ENCODE results near the gene RNU6-8. TPM values are rescaled to one million over a fixed set of nuclear protein-coding genes. Genes with fewer than 3 reads are reported as not detected.

The RNU6-8 gene
- polyA plus RNA-seq, 1 of the 3 experiments (the other 2 are of a cell fraction), result not detected

- TF ChIP-seq IRF3 (IDR thresholded peaks at IDR 0.05; ENCODE audit: low read depth, low read length), result no peak
- no peak for TF ChIP-seq SMC3 (IDR thresholded peaks at IDR 0.05; ENCODE audit: low read depth, low read length)
- TF ChIP-seq EZH2phosphoT487 (IDR thresholded peaks at IDR 0.05; ENCODE audit: borderline replicate concordance, low read depth), result no peak
- TF ChIP-seq SIN3A (IDR thresholded peaks at IDR 0.05; ENCODE audit: borderline replicate concordance, low read depth, low read length), result no peak
- no peak for TF ChIP-seq TCF12 (IDR thresholded peaks at IDR 0.05)
These were observed 29.4 kb upstream of the RNU6-8 start (continued) for GRCh38 chr14:32232481-32232880.

DNA sequence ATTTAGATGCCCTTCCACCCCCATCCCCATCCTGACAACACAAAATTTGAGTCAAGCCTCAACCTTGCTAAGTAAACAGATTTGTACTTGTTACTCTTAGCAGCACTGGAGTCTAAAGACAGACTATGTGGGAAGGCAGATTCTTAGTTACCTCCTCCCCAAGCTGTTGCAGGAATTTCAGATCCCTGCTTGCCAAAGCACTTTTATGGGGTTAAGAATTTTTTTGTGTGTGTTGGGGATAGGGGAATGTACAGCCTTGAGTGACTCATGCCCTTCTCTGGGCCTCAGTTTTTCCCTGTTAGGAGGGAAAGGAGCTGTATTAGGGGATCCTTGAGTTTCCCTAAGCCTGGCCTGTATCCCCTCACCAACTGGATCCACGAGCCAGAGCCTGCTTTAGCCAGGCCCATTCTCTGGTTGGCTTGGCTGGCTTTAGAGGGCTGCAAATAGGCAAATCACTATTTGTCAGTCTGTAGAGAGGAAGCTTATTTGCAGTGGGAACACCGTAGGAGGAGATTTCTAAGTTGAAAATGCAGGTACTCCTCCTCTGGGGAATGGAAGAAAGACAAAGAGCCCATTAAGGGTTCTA lies 27.7 kb upstream of the RNU6-8 start:
- ChIA-PET POLR2A (no interaction called here), CTCF (interaction anchor here (1.0 to 1.5 kb wide), 3 partner anchors 12 to 720 kb away, joined by 3 to 6 read pairs (median 3); no protein-coding TSS in a partner anchor)
- peak; percentile 71 for TF ChIP-seq FOSL2 (IDR thresholded peaks at IDR 0.05; ENCODE audit: borderline replicate concordance, low read depth)
- 0 out of 2 replicates have a peak, but pooled peaks have one; percentile 6 for TF ChIP-seq SMC3 (IDR thresholded peaks at IDR 0.05; ENCODE audit: low read depth, low read length)
- peak; percentile 70 for TF ChIP-seq JUND (IDR thresholded peaks at IDR 0.05)
- peak; percentile 23; the same call in 1 of the 2 replicates for TF ChIP-seq TCF12 (IDR thresholded peaks at IDR 0.05)
- TF ChIP-seq EP300 (IDR thresholded peaks at IDR 0.05; ENCODE audit: borderline replicate concordance in 1 of 2, low read depth in 1 of 2, low read length in 1 of 2), result 0 out of 4 replicates have a peak, but pooled peaks of 1 of the 2 experiments have one; percentile 13
- TF ChIP-seq, protein P1, sequence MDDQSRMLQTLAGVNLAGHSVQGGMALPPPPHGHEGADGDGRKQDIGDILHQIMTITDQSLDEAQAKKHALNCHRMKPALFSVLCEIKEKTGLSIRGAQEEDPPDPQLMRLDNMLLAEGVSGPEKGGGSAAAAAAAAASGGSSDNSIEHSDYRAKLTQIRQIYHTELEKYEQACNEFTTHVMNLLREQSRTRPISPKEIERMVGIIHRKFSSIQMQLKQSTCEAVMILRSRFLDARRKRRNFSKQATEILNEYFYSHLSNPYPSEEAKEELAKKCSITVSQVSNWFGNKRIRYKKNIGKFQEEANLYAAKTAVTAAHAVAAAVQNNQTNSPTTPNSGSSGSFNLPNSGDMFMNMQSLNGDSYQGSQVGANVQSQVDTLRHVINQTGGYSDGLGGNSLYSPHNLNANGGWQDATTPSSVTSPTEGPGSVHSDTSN (IDR thresholded peaks at IDR 0.05), result 0 out of 2 replicates have a peak, but pooled peaks have one; percentile 28
- TF ChIP-seq SIN3A (IDR thresholded peaks at IDR 0.05; ENCODE audit: borderline replicate concordance, low read depth, low read length), result 0 out of 2 replicates have a peak, but pooled peaks have one; percentile 1
- TF ChIP-seq IRF3 (IDR thresholded peaks at IDR 0.05; ENCODE audit: low read depth, low read length), result no peak
- peak; percentile 14; the same call in 1 of the 2 replicates for TF ChIP-seq NFIC (IDR thresholded peaks at IDR 0.05; ENCODE audit: borderline replicate concordance)
- TF ChIP-seq GATA2 (CRISPR knock-in tag; IDR thresholded peaks at IDR 0.05), result no peak
- Histone ChIP-seq H3K4me1 (ENCODE audit: control insufficient read depth in 1 of 2, insufficient read depth in 2 of 2, low read depth in 1 of 2, low read length in 1 of 2) (peaks cover 13 to 16% of the 10 kb centered on the region in 2 experiments), H4K20me1 (ENCODE audit: insufficient read depth) (no peaks in the 10 kb centered on the region), H3F3A (replicated peaks; ENCODE audit: insufficient read depth) (peaks cover 7% of the 10 kb centered on the region), H3K9me3 (no peaks in the 10 kb centered on the region), H3K4me3 (ENCODE audit: low read depth in 2 of 2, low read length in 1 of 2) (no peak overlapping the region), H3K27me3 (ENCODE audit: insufficient read depth) (no peaks in the 10 kb centered on the region), H3K27ac (ENCODE audit: low read depth in 2 of 2, low read length in 1 of 2) (peak overlapping the region; percentile 73 to 80; a peak in 3 of 4 replicates), H3K4me2 (peak overlapping the region; percentile 54), H3K9ac (peak overlapping the region; percentile 46; the same call in 1 of the 2 replicates), H3K79me2 (ENCODE audit: insufficient read depth) (no peaks in the 10 kb centered on the region), H3K36me3 (replicated peaks in 1 of 2; ENCODE audit: control insufficient read depth in 1 of 2, insufficient read depth in 2 of 2, low read length in 1 of 2) (no peaks in the 10 kb centered on the region), H3K9me2 (no peaks in the 10 kb centered on the region), H2AFZ (ENCODE audit: low read depth) (peak overlapping the region; percentile 67)
- 55% methylated on average over 2 of the region's 2 CpGs for whole genome bisulfite sequencing (ENCODE audit: low lambda C conversion rate)
- no peak for DNase-seq
